ENCODE results near the gene DOLPP1.
"Not testable (repeated sequence)": the region's sequence is repeated elsewhere in the genome, so short reads cannot be mapped to it uniquely, and the experiment has no call there.

The DOLPP1 gene

GRCh38 chr9:129111528-129112151, 30.7 kb downstream of the DOLPP1 start:
- peak; percentile 60 for DNase-seq (ENCODE audit: low read depth)

GRCh38 chr9:129112526-129112925, 31.6 kb downstream of the DOLPP1 start:
- DNase-seq (ENCODE audit: low read depth), result not testable (repeated sequence)

- DNase-seq (ENCODE audit: low read depth), result no peak
These were observed 32.9 kb downstream of the DOLPP1 start for GRCh38 chr9:129113645-129114304.

- DNase-seq (ENCODE audit: low read depth), result no peak
These were observed 37.9 kb downstream of the DOLPP1 start for GRCh38 chr9:129118799-129119198.

- DNase-seq (ENCODE audit: low read depth), result no peak
These were observed 40.6 kb downstream of the DOLPP1 start for GRCh38 chr9:129121483-129121882.

GRCh38 chr9:129122133-129122532, 41.2 kb downstream of the DOLPP1 start:
- no peak for DNase-seq (ENCODE audit: low read depth)

- DNase-seq (ENCODE audit: low read depth), result not testable (repeated sequence)
These were observed 42.1 kb downstream of the DOLPP1 start for GRCh38 chr9:129122976-129123375.

- no peak for DNase-seq (ENCODE audit: low read depth)
These were observed 43.7 kb downstream of the DOLPP1 start for GRCh38 chr9:129124506-129125069.

- DNase-seq (ENCODE audit: low read depth), result peak; percentile 97
These were observed 44.6 kb downstream of the DOLPP1 start for GRCh38 chr9:129125478-129125877.

GRCh38 chr9:129126749-129127618, 46.1 kb downstream of the DOLPP1 start:
- no peak for DNase-seq (ENCODE audit: low read depth)

GRCh38 chr9:129128689-129129088, 47.8 kb downstream of the DOLPP1 start:
- no peak for DNase-seq (ENCODE audit: low read depth)

GRCh38 chr9:129130271-129130670, 49.4 kb downstream of the DOLPP1 start:
- DNase-seq (ENCODE audit: low read depth), result not testable (repeated sequence)

GRCh38 chr9:129130791-129131190, 49.9 kb downstream of the DOLPP1 start:
- no peak for DNase-seq (ENCODE audit: low read depth)

- peak; percentile 72 for DNase-seq (ENCODE audit: low read depth)
These were observed 50.6 kb downstream of the DOLPP1 start for GRCh38 chr9:129131300-129132145.

GRCh38 chr9:129133082-129133481, 52.2 kb downstream of the DOLPP1 start:
- DNase-seq (ENCODE audit: low read depth), result no peak

GRCh38 chr9:129135476-129135875, 54.6 kb downstream of the DOLPP1 start:
- DNase-seq (ENCODE audit: low read depth), result no peak

GRCh38 chr9:129136446-129137035, 55.6 kb downstream of the DOLPP1 start:
- no peak for DNase-seq (ENCODE audit: low read depth)

- DNase-seq (ENCODE audit: low read depth), result no peak
These were observed 56.6 kb downstream of the DOLPP1 start for GRCh38 chr9:129137292-129138143.

GRCh38 chr9:129138144-129138462, 57.2 kb downstream of the DOLPP1 start:
- DNase-seq (ENCODE audit: low read depth), result no peak

GRCh38 chr9:129138476-129139232, 57.7 kb downstream of the DOLPP1 start:
- peak; percentile 58 for DNase-seq (ENCODE audit: low read depth)
